ENCODE measurements around the gene ETFB. TPM values are rescaled to one million over a fixed set of nuclear protein-coding genes. Genes with fewer than 3 reads are reported as not detected.

The ETFB gene
- total RNA-seq, 2 donors from 2014 or later: 58.7 to 61.5 TPM

DNA sequence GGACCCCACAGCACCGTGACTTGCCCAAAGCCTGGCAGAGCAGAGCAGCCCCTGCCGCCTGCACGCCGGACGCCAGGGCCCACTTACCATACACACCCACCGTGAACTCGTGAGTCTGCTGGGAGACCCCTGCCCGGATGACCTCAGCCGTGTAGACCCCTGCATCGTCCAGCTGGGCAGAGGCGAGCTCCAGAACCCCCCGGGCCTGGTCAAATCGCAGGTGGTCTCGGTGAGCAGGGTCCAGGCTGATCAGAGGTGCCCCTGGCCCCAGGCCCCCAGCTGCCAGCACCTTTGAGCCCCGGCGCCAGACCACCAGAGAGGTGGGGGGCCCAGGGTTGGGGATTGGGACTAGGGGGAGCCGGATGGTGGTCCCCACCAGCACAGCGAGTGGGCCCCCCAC lies 25.1 kb downstream of the ETFB start:
- 83 to 87% methylated on average over 8 to 17 of the region's 18 CpGs for WGBS, 2 donors
- no peak overlapping the region for H3K4me3 ChIP-seq
- H3K27me3 ChIP-seq: no peaks in the 10 kb centered on the region
- TF ChIP-seq, protein P1, sequence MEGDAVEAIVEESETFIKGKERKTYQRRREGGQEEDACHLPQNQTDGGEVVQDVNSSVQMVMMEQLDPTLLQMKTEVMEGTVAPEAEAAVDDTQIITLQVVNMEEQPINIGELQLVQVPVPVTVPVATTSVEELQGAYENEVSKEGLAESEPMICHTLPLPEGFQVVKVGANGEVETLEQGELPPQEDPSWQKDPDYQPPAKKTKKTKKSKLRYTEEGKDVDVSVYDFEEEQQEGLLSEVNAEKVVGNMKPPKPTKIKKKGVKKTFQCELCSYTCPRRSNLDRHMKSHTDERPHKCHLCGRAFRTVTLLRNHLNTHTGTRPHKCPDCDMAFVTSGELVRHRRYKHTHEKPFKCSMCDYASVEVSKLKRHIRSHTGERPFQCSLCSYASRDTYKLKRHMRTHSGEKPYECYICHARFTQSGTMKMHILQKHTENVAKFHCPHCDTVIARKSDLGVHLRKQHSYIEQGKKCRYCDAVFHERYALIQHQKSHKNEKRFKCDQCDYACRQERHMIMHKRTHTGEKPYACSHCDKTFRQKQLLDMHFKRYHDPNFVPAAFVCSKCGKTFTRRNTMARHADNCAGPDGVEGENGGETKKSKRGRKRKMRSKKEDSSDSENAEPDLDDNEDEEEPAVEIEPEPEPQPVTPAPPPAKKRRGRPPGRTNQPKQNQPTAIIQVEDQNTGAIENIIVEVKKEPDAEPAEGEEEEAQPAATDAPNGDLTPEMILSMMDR (IDR thresholded peaks at IDR 0.05): no peak
- no peak for TF ChIP-seq POLR2A (IDR thresholded peaks at IDR 0.05)
- DNase-seq: no peak
- no peaks in the 10 kb centered on the region for H3K9me3 ChIP-seq
- intact Hi-C loops (cut with DNase I): loop anchor here (10.0 kb wide), 1 partner anchor 54 kb away; the partner anchor contains the start of gene C19orf84
- no peak overlapping the region for H3K27ac ChIP-seq
- no peak for ATAC-seq
- H3K36me3 ChIP-seq (replicated peaks in 1 of 2; ENCODE audit: insufficient read depth in 1 of 2, low read depth in 2 of 2): peaks cover 0 to 4% of the 10 kb centered on the region in 2 donors
- peaks cover 22% of the 10 kb centered on the region for H3K4me1 ChIP-seq

DNA sequence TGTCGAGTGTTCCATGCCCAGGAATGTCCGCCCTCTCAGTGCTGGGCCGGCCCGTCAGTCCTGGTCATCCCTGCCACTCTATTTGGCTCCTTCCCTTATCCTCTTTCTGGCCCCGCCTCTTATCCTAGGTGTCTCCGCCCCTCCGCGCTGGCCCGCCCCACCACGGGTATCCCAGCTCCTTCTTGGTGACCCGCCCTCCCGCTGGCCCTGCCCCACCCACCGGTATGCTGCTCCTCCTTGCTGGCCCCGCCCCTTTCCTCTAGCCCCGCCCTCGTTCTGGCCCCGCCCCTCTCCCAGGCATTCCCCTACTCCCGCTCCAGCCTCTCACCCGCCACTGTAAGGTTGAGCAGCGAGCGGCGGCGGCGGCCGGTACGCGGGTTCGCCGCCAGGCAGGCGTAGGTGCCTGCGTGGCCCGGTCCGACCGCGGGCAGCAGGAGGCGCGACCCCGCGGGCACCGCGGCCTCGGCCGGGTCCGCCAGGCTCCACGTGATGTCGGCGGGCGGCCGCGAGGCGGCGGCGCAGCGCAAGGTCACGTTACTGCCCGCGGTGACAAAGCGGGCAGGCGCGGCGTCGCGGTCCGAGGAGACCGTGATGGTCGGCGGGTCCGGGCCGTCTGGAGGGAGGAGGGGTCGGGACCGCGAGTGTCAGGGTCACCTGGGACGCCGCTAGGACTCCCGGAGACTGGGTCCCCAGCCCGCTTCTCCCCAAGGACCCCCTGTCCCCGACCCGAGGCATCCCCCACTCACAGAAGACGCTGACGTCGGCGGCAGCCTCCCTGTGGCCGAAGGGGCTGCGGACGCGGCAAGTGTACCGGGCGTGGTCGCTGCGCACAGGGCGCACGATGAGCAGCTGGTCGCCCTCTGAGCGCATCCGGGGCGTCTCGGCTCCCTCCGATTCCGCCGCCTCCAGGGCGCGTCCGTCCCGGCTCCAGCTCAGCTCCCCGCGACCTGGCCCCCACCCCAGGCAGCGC lies 26.2 kb downstream of the ETFB start:
- Histone ChIP-seq H3K36me3 (replicated peaks in 1 of 2; ENCODE audit: insufficient read depth in 1 of 2, low read depth in 2 of 2) (peaks cover 0 to 2% of the 10 kb centered on the region in 2 donors), H3K4me1 (peaks cover 22% of the 10 kb centered on the region), H3K27ac (peak overlapping the region in 3 of 4 donors; percentile 7 to 61 (median 44)), H3K4me3 (peak overlapping the region in 1 of 2 donors; percentile 9), H3K27me3 (no peaks in the 10 kb centered on the region), H3K9me3 (no peaks in the 10 kb centered on the region)
- TF ChIP-seq, protein P1 (IDR thresholded peaks at IDR 0.05): peak in 2 of 7 experiments; percentile 43 to 57
- peak in 1 of 3 donors; percentile 17 for TF ChIP-seq POLR2A (IDR thresholded peaks at IDR 0.05)
- 0 to 13% methylated on average over 26 to 79 of the region's 107 CpGs for WGBS, 2 donors
- peak; percentile 95 to 98 (median 98) for DNase-seq
- intact Hi-C loops (cut with DNase I): loop anchor here (10.0 kb wide), 1 partner anchor 55 kb away; the partner anchor contains the start of gene C19orf84
- ATAC-seq: peak; percentile 94

DNA sequence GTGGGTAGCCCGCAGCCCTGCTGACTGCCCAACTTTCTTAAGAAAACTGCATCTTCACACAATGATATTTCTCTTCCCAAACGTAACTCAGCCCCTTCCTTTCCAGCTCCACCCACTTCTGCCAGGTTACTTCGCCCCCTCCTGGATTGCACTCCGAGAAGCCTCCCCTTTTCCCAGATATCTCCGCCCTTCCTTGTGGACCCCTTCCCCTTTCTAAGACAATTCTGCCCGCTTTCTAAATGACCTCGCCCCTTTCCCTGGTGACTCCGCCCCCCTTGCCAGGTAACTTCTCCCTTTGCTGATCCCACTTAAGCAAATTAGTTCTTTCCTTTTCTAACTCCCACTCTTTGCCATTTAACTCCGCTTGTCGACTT lies 26.9 kb downstream of the ETFB start:
- no peaks in the 10 kb centered on the region for H3K36me3 ChIP-seq (replicated peaks in 1 of 2; ENCODE audit: insufficient read depth in 1 of 2, low read depth in 2 of 2)
- intact Hi-C loops (cut with DNase I): no loop called here
- H3K4me3 ChIP-seq: peak overlapping the region in 1 of 2 donors; percentile 9
- ATAC-seq (no peak), DNase-seq (no peak)
- H3K4me1 ChIP-seq: peaks cover 22% of the 10 kb centered on the region
- no peaks in the 10 kb centered on the region for H3K27me3 ChIP-seq
- peak overlapping the region in 3 of 4 donors; percentile 7 to 61 (median 41) for H3K27ac ChIP-seq
- H3K9me3 ChIP-seq: no peaks in the 10 kb centered on the region
- TF ChIP-seq, protein P1 (IDR thresholded peaks at IDR 0.05): no peak
- no peak for TF ChIP-seq POLR2A (IDR thresholded peaks at IDR 0.05)
- WGBS, 2 donors: 0 to 2% methylated on average over 10 of the region's 10 CpGs

DNA sequence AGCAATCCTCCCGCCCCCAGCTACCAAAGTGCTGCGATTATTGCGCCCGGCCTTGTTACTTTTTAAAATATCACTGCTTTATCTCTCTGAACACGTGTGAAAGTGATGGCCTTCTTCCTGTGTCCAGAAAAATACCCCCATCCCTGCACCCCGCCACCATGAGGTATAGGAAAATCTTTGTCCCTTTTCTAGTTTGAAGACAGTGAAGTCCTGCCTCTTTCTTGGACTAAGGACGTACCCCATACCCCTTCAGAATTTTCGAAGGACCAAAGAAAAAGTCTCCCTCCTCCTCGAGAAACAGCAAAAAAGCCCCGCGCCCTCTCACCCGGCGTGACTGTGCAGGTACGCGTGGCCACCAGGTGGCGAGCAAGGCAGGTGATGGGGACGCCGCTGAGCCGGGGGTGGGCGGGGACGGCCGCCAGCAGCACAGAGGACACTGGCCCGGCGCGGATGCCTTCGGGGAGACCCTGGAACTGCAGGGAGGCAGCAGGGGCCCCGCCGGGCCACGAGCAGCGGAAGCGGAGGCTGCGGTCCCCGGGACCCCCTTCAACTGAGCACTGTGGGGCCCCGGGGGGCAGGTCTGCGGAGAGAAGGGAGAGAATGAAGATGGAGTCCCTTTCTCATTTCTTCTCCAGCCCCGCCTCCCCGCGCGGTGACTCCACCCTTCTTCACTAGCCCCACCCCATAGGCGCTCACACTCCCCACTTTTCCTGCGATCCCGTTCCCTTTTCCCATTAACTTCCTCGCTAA lies 27.4 kb downstream of the ETFB start:
- WGBS, 2 donors: 1 to 4% methylated on average over 25 to 43 of the region's 43 CpGs
- TF ChIP-seq, protein P1 (IDR thresholded peaks at IDR 0.05): peak; percentile 76 to 91 (median 84)
- TF ChIP-seq POLR2A (IDR thresholded peaks at IDR 0.05): no peak
- DNase-seq: peak; percentile 81 to 88 (median 82)

More for the DNA sequence above, 27.4 kb downstream of the ETFB start:
- H3K36me3 ChIP-seq (replicated peaks in 1 of 2; ENCODE audit: insufficient read depth in 1 of 2, low read depth in 2 of 2): no peaks in the 10 kb centered on the region
- peak overlapping the region in 2 of 4 donors; percentile 41 to 61 for H3K27ac ChIP-seq
- H3K4me3 ChIP-seq: peak overlapping the region in 1 of 2 donors; percentile 9
- intact Hi-C loops (cut with DNase I): no loop called here
- H3K27me3 ChIP-seq: no peaks in the 10 kb centered on the region
- peak; percentile 74 for ATAC-seq
- peaks cover 22% of the 10 kb centered on the region for H3K4me1 ChIP-seq
- no peaks in the 10 kb centered on the region for H3K9me3 ChIP-seq

Measured in body of pancreas (tissue), 4 donors.